ENCODE data around the gene PARP11. TPM values are rescaled to one million over a fixed set of nuclear protein-coding genes. Genes with fewer than 3 reads are reported as not detected.

The PARP11 gene, protein sequence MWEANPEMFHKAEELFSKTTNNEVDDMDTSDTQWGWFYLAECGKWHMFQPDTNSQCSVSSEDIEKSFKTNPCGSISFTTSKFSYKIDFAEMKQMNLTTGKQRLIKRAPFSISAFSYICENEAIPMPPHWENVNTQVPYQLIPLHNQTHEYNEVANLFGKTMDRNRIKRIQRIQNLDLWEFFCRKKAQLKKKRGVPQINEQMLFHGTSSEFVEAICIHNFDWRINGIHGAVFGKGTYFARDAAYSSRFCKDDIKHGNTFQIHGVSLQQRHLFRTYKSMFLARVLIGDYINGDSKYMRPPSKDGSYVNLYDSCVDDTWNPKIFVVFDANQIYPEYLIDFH
- 1 to 10 TPM; 3.9 to 10.0 (median 6.2) TPM for total RNA-seq

DNA sequence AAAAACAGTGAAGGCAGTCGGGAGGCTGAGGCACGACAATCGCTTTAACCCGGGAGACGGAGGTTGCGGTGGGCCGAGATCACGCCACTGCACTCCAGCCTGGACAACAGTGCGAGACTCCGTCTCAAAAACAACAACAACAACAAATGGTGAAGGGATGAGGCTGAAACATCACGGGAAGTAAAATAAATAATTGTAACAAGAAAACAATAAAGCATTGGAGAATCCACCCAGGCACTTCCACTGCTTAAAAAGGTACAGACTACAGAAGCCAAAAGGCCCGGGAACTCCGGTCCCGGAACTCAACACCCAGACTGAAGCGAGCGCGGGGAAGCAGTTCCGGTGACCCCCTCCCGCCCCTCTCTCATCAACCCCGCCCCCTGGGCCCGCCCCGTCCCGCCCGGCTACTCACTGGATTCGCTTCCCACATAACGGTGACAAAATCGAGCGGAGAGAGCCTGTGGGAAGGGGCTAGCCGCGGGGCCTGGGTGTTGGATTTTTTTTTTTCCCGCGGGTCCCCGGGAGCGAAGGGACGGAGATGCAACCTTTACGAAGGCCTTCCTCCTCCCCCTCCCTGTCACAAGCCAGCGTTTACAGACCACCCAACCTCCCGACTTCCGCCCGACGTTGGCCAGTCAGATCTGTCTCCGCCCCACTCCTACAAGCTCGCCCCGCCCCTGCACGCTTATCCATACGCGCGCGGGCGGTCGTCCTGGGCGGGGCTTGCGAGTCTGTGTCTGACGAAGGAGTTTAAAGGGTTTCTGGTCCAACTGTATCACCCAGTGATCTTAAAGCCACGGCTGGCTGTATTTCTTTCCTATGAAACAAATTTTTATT is at the start of gene PARP11:
Gene PARP11 (minus strand): TSS at position 600 of the 837 bp plus-strand sequence. CDS start 170 bp downstream, at position 430.
- no peaks in the 10 kb centered on the region for H3K9me3 ChIP-seq
- H3K27me3 ChIP-seq, result peaks cover 14% of the 10 kb centered on the region
- TF ChIP-seq POLR2AphosphoS5 (IDR thresholded peaks at IDR 0.05), result peak; percentile 24
- TF ChIP-seq, protein P1, sequence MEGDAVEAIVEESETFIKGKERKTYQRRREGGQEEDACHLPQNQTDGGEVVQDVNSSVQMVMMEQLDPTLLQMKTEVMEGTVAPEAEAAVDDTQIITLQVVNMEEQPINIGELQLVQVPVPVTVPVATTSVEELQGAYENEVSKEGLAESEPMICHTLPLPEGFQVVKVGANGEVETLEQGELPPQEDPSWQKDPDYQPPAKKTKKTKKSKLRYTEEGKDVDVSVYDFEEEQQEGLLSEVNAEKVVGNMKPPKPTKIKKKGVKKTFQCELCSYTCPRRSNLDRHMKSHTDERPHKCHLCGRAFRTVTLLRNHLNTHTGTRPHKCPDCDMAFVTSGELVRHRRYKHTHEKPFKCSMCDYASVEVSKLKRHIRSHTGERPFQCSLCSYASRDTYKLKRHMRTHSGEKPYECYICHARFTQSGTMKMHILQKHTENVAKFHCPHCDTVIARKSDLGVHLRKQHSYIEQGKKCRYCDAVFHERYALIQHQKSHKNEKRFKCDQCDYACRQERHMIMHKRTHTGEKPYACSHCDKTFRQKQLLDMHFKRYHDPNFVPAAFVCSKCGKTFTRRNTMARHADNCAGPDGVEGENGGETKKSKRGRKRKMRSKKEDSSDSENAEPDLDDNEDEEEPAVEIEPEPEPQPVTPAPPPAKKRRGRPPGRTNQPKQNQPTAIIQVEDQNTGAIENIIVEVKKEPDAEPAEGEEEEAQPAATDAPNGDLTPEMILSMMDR (IDR thresholded peaks at IDR 0.05), result no peak
- peak; percentile 16 to 29 for TF ChIP-seq POLR2A (IDR thresholded peaks at IDR 0.05)
- TF ChIP-seq EP300 (IDR thresholded peaks at IDR 0.05), result no peak
- H3K4me1 ChIP-seq, result peaks cover 4 to 37% (median 9%) of the 10 kb centered on the region in 3 donors
- 0% methylated on average over 17 to 28 of the region's 55 CpGs for WGBS, 2 donors (ENCODE audit: low coverage in 1 of 2)
- no peaks in the 10 kb centered on the region for H3K36me3 ChIP-seq
- peak within 1 kb of the TSS; percentile 77 to 92 (median 88) for H3K27ac ChIP-seq
- ATAC-seq, result peak; percentile 100
- peak within 1 kb of the TSS; percentile 54 to 72 for H3K4me3 ChIP-seq

DNA sequence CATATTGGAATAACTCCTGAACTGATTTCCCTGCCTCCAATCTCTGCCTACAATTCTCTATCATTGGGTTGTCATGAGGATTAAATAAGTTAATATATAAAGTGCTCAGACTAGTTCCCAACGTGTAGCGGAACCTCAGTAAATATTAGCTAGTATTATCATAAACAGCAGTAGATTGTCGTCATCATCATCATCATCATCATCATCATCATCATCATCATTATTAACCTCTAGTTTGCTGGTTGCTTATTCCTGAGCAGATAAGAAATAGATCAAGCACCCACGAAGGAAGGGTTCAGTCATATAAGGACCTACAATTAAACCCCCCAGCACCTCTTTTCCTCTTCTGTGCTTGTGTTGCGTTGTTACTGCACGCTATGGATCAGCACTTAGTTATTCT is 48.8 kb upstream of the PARP11 start:
- no peak for ATAC-seq
- TF ChIP-seq EP300 (IDR thresholded peaks at IDR 0.05), result no peak
- no peak for TF ChIP-seq POLR2AphosphoS5 (IDR thresholded peaks at IDR 0.05)
- TF ChIP-seq POLR2A (IDR thresholded peaks at IDR 0.05), result no peak
- TF ChIP-seq, protein P1 (IDR thresholded peaks at IDR 0.05), result no peak
- peaks cover 84% of the 10 kb centered on the region for H3K27me3 ChIP-seq
- no peaks in the 10 kb centered on the region for H3K9me3 ChIP-seq
- H3K36me3 ChIP-seq, result no peaks in the 10 kb centered on the region
- WGBS, 2 donors (ENCODE audit: low coverage in 1 of 2), result 86% methylated on average over 3 to 6 of the region's 6 CpGs
- peaks cover 0 to 10% (median 0%) of the 10 kb centered on the region in 3 donors for H3K4me1 ChIP-seq
- H3K4me3 ChIP-seq, result no peak overlapping the region
- no peak overlapping the region for H3K27ac ChIP-seq

DNA sequence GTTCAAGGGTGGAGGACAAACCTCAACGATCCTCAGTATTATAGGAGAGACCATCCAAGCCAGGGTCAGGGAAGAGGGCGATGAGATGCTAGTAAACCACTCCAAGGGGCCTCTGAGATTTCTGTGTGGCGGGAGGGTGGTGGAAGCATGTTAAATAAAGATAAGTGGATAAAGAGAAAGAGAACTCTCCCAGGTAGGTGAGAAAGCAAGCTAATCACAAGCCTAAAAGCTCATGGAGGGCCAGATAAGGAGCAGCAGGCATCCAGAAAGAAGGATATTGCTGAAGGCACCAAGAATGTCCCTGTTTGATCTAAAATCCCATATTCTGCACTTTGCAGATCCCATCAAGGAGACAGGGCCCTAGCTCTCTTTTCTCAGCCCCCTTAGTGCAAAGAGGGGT is 48.3 kb upstream of the PARP11 start:
- no peak for TF ChIP-seq EP300 (IDR thresholded peaks at IDR 0.05)
- TF ChIP-seq POLR2A (IDR thresholded peaks at IDR 0.05), result no peak
- TF ChIP-seq, protein P1 (IDR thresholded peaks at IDR 0.05), result no peak
- H3K4me1 ChIP-seq, result peaks cover 0 to 10% (median 0%) of the 10 kb centered on the region in 3 donors
- H3K9me3 ChIP-seq, result no peaks in the 10 kb centered on the region
- H3K27ac ChIP-seq, result no peak overlapping the region
- H3K4me3 ChIP-seq, result no peak overlapping the region
- no peak for ATAC-seq
- peaks cover 82% of the 10 kb centered on the region for H3K27me3 ChIP-seq
- H3K36me3 ChIP-seq, result no peaks in the 10 kb centered on the region
- 67 to 84% methylated on average over 1 to 3 of the region's 3 CpGs for WGBS, 2 donors (ENCODE audit: low coverage in 1 of 2)

DNA sequence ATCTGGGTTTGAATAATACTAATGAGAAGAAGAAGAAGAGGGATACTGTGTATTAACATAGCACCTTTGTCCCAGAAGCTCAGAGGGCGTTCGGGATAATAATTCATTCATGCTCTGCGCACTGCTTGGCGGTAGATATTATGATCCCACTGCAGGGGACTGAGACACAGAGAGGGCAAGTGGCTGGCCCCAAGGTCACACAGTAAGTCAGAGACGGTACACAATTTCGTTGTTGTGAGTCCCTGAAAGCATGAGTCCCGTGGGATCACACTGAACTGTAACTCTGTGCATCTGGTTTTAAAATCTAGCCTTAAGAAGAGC is 47.9 kb upstream of the PARP11 start:
- H3K36me3 ChIP-seq, result no peaks in the 10 kb centered on the region
- TF ChIP-seq EP300 (IDR thresholded peaks at IDR 0.05), result no peak
- TF ChIP-seq POLR2AphosphoS5 (IDR thresholded peaks at IDR 0.05), result no peak
- TF ChIP-seq, protein P1 (IDR thresholded peaks at IDR 0.05), result no peak
- no peak for TF ChIP-seq POLR2A (IDR thresholded peaks at IDR 0.05)
- H3K4me3 ChIP-seq, result no peak overlapping the region
- no peaks in the 10 kb centered on the region for H3K9me3 ChIP-seq
- H3K27me3 ChIP-seq, result peaks cover 80% of the 10 kb centered on the region
- H3K4me1 ChIP-seq, result peaks cover 0 to 10% (median 0%) of the 10 kb centered on the region in 3 donors
- no peak for ATAC-seq
- WGBS, 2 donors (ENCODE audit: low coverage in 1 of 2), result 69 to 70% methylated on average over 4 to 7 of the region's 7 CpGs
- no peak overlapping the region for H3K27ac ChIP-seq

Data from gastroesophageal sphincter (tissue), 4 donors.